Neural crest cell (in vitro differentiated cells): ENCODE results near the gene CCBE1. TPM values are rescaled to one million over a fixed set of nuclear protein-coding genes. Genes with fewer than 3 reads are reported as not detected.

ENCODE experiments used
- DNase-seq: peaks from one replicate; pipeline ENCODE4 v3.0.0; 2021; ENCODE audit warnings: low read depth, mixed read lengths, low spot score
- H3K27ac Mint-ChIP-seq: one replicate; pipeline ENCODE4 v1.8.0; 2021; ENCODE audit warnings: mild to moderate bottlenecking, mixed read lengths; ENCODE audit not compliant: unreplicated experiment
- H3K27me3 Mint-ChIP-seq: 2 replicates; pipeline ENCODE4 v1.8.0; 2021; ENCODE audit warnings: low read depth, mild to moderate bottlenecking, mixed read lengths
- H3K36me3 Mint-ChIP-seq: 2 replicates; pipeline ENCODE4 v1.8.0; 2021; ENCODE audit warnings: low read depth, mild to moderate bottlenecking, mixed read lengths
- H3K4me1 Mint-ChIP-seq: 2 replicates; pipeline ENCODE4 v1.8.0; 2021; ENCODE audit warnings: mixed read lengths
- H3K4me3 Mint-ChIP-seq: one replicate; pipeline ENCODE4 v1.8.0; 2021; ENCODE audit warnings: mild to moderate bottlenecking, mixed read lengths
- H3K9me3 Mint-ChIP-seq: 2 replicates; pipeline ENCODE4 v1.8.0; 2021; ENCODE audit warnings: mixed read lengths
- CTCF ChIP-seq: fragments of 200-600 bp; sonication (generic); conservative IDR thresholded peaks from 2 replicates; pipeline ENCODE4 v1.5.0; 2021; ENCODE audit warnings: antibody characterized with exemption, mild to moderate bottlenecking
- total RNA-seq: library from RNA; stranded (reverse); gene quantifications from 2 replicates; pipeline ENCODE4 v1.2.1, GENCODE V29; 2021

CCBE1 gene
- total RNA-seq, 1 donor from 2014 or later = 0.33 TPM

- H3K27me3 Mint-ChIP-seq = peaks cover 59% of the 10 kb centered on the region
- TF ChIP-seq CTCF = no peak
- H3K36me3 Mint-ChIP-seq = no peaks in the 10 kb centered on the region
- H3K4me1 Mint-ChIP-seq = peaks cover 8% of the 10 kb centered on the region
- no peak for DNase-seq
- no peak overlapping the region for H3K27ac Mint-ChIP-seq
- peaks cover 3% of the 10 kb centered on the region for H3K9me3 Mint-ChIP-seq
- no peak overlapping the region for H3K4me3 Mint-ChIP-seq
These were observed 22.4 kb upstream of the CCBE1 start for GRCh38 chr18:59719544-59720181.

- peaks cover 3% of the 10 kb centered on the region for H3K9me3 Mint-ChIP-seq
- DNase-seq = no peak
- no peaks in the 10 kb centered on the region for H3K36me3 Mint-ChIP-seq
- H3K27ac Mint-ChIP-seq = no peak overlapping the region
- H3K4me1 Mint-ChIP-seq = peaks cover 11% of the 10 kb centered on the region
- H3K27me3 Mint-ChIP-seq = peaks cover 57% of the 10 kb centered on the region
- H3K4me3 Mint-ChIP-seq = no peak overlapping the region
- no peak for TF ChIP-seq CTCF
These were observed 21.4 kb upstream of the CCBE1 start for GRCh38 chr18:59718464-59719157.

GRCh38 chr18:59718108-59718463, 20.9 kb upstream of the CCBE1 start:
- TF ChIP-seq CTCF = no peak
- Mint-ChIP-seq H3K27me3 (peaks cover 60% of the 10 kb centered on the region), H3K9me3 (peaks cover 3% of the 10 kb centered on the region), H3K27ac (no peak overlapping the region), H3K36me3 (no peaks in the 10 kb centered on the region), H3K4me1 (peaks cover 11% of the 10 kb centered on the region), H3K4me3 (no peak overlapping the region)
- DNase-seq = no peak

GRCh38 chr18:59717291-59717690, 20.1 kb upstream of the CCBE1 start:
- no peak for TF ChIP-seq CTCF
- Mint-ChIP-seq H3K36me3 (no peaks in the 10 kb centered on the region), H3K27me3 (peaks cover 62% of the 10 kb centered on the region), H3K4me3 (no peak overlapping the region), H3K27ac (no peak overlapping the region), H3K9me3 (peaks cover 6% of the 10 kb centered on the region), H3K4me1 (peaks cover 14% of the 10 kb centered on the region)
- no peak for DNase-seq

GRCh38 chr18:59715966-59716369, 18.7 kb upstream of the CCBE1 start:
- TF ChIP-seq CTCF = no peak
- H3K9me3 Mint-ChIP-seq = peaks cover 2% of the 10 kb centered on the region
- H3K27ac Mint-ChIP-seq = no peak overlapping the region
- no peak overlapping the region for H3K4me3 Mint-ChIP-seq
- no peaks in the 10 kb centered on the region for H3K36me3 Mint-ChIP-seq
- peaks cover 14% of the 10 kb centered on the region for H3K4me1 Mint-ChIP-seq
- H3K27me3 Mint-ChIP-seq = peaks cover 58% of the 10 kb centered on the region
- no peak for DNase-seq
